Colon (tissue), 2 donors: ENCODE measurements around the gene SHB.

Source experiments
- FAIRE-seq: peaks from 2 replicates; lab custom pipeline; 2012; peaks lifted over from hg19 to GRCh38; lab: Jason Lieb, UNC
- donor health status: control.
- donor health status: control.

The SHB gene

DNA sequence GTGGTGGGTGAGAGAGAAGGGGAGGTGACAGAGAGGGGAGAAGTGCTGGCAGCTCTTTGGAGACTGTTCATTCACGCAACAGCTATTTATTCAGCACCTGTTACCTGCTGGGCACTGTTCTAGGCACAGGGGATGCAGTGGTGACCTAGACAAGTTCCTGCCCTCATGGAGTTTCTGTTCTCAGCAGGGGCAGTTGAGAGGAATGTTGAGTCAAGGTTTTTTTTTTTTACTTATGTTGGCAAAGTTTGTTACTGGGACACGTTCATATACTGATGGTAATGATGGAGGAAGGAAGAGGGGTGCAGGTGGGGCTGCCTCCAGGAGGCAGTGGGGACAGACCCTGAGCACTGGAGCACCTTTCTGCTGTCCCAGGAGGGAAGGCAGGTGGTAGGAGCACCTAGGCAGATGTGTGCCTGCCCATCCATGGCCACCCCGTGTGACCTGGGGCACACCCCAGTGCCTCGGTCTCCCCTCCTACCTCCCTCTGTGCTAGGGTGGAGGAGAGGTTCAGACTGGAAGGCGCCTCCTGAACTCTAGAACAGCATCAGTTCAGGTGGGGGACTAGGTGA, 115.7 kb downstream of the SHB start:
- FAIRE-seq, result no peak

DNA sequence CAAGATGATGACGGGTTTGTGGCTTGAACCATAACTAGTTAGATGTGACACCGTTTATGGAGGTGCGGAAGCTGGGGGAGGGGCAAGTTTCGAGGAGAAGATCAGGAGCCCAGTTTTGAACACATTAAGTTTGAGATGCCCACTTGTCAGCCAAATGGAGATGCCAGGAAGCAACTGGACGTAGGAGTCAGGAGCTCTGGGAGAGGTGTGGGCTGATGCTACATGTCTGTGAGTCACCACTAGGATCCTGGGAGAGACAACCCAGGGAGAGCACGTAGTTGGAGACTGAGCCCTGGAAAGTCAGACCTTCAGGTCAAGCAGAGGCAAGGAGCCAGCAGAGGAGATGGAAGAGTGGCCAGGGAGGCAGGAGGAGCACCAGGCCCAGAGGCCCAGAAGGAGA, 116.3 kb downstream of the SHB start:
- FAIRE-seq, result no peak

DNA sequence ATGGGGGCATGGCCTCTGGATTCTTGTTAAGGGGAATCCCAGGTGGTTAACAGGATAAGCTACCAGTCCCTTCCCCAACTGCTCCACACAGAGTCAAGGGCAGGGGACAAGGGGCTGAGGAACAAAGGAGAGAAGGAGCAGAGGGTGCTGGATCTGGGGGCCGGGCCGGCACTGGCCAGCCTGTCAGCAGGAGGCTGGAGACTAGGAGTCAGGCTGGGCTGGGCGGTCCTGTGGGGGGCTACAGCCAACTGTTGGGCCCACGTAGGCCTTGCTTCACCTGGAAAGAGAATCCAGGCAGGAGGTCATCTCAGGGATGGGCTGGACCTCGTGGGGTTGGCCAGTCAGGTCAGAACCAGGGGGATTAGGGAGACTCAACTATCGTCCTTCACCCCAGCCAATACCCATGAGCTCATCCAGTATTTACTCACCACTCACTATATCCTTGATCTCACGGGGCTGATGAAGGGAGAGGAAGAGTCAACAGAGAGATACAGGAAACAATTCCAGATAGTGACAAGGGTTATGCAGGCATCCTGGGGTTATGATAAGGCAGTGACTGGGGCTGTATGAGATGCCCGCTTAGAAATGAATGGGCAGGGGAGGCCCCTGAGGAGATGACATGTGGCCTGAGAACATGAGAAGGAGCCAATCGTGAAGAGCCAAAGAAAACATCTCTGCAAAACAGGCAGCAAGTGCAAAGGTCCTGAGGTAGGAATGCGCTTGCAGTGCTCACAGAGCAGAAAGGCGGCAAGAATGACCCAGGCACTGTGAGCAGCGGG, 117.2 kb downstream of the SHB start:
- no peak for FAIRE-seq

DNA sequence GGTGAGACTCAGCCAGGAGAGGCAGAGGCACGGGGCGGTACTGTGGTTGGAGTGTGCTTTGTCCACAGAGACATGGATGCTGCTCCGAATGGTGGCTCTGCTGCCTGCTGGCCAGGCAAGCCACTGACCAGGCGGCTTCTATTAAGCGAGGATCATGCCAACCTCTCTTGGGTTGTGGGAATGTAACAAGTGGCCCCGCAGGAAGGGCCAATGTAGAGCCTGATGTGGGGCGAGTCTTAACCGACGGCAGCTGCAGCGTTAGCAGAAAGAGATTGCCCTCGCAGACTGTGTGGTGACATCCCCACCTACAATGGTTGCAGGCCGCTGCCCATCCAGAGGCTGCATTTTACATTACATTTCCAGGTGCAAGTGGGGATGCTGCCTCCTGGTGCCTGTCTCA, 118.5 kb downstream of the SHB start:
- FAIRE-seq, result no peak

DNA sequence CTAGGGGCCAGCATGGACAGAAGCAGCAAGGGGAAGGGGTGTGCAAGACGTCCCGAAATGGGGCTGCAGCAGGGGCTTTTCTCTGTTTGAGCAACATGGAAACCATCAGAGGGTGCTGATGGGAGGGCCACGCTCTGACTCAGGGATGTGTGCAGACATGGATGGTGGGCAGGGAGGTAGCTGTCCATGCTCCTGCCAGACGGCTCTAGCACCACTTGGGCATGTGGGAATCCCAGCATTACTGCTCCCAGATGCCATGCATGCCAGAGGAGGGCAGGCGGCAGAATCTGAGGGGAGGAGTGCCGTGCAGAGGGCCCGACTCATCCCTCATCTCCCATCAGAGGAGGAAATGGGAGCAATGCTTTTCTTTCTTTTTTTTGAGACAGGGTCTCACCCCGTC, 119.5 kb downstream of the SHB start:
- no peak for FAIRE-seq

DNA sequence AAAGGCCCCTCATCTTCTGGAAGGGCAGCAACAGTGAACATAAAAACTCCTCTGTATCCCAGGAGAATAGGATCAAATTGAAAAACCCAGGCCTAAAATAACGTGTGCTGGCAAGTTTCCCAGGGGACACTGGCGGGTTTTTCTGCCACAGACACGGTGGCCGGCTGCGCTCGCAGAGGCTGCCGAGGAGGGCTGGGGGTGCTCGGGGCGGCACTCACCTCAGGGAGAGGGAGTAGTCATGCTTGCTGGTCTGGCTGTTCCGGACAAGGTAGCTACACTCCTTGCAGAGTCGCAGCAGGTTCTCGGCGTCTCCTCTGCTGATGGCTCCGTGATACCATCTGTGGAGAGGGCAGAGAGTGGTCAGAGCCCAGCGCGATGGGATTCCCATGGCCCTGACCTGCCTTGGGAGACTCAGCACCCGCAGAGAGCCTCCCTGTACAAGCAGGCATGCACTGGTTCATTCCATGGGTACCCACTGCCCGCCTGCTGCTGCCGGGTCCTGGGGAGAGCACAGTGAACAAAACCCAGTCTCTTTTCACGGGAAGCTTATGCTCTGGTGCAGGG, 120.5 kb downstream of the SHB start:
- no peak for FAIRE-seq

DNA sequence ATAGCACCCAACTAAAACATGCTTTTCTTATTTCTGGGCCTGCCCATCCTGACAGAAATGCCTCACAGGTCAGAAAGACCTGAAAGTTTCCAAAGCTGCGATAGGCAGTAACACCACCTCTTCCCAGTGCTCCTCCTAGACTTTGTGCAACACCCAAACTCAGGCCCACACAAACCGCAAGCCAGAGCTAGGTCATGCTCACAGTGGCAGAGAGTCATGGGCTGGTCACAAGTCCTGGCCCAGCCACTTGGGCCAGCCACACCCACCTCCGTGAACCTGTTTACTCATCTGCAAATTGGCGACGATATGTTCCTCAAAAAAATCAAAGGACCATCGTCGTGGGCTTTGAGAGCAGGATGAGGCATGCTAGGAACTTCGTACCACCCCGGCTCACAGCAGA, 121.0 kb downstream of the SHB start:
- FAIRE-seq, result no peak

DNA sequence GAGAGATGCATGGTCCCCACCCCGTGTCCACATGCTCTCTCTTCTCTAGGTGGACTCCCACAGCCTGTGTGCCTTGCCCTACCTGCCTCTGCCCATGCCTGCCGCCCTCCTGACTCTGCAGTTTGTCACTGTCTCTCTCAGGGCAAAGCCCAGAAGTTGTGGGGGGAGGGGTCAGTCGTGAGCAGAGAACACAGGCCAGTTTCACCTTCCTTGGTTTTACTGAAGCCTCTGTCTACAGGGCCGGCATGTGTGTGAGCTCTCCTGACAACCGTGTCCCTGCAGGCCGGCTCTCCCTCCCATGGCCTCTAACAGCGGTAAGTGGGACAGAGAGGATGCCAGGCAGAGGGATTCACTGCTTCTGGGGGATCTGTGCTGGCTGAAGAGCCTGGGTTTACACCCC, 121.6 kb downstream of the SHB start:
- FAIRE-seq, result no peak

DNA sequence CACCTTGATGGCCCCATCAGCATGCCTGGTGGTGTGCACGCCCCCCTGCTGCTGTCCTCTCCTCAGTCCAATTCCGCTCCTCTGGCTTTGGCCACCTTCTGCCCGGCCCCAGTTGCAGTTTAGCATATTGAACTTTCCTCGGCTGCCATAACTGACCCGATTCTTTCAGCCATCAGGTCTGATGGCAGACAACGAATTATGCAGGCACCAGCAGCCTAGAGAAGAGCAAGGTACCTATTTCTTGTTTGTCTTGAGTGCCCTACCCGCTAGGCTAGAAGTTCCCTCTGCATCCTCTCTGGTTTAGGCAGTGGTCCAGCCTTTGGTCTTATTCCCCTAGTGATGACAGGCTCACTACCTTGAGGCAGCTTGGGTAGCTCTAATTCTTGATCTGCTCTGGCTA, 122.1 kb downstream of the SHB start:
- FAIRE-seq, result no peak

DNA sequence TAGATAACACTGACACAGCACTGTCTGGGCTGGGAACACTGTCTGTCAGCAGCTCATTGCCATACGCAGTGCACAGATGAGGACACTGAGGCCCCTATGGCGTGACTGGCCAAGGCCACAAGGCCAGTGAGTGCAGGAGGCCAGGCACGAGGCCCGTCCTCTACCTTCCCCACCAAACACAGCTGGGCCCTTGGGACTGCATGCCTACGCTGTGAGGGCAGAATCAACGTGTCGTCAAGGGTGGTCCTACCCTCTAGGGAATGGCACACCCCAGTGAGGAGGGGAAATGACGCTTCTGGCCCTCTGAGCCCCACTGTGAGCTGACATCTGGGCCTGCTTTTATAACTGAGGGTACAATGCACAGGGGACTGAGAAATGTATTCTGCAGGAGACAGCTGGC, 123.0 kb downstream of the SHB start:
- FAIRE-seq, result no peak

DNA sequence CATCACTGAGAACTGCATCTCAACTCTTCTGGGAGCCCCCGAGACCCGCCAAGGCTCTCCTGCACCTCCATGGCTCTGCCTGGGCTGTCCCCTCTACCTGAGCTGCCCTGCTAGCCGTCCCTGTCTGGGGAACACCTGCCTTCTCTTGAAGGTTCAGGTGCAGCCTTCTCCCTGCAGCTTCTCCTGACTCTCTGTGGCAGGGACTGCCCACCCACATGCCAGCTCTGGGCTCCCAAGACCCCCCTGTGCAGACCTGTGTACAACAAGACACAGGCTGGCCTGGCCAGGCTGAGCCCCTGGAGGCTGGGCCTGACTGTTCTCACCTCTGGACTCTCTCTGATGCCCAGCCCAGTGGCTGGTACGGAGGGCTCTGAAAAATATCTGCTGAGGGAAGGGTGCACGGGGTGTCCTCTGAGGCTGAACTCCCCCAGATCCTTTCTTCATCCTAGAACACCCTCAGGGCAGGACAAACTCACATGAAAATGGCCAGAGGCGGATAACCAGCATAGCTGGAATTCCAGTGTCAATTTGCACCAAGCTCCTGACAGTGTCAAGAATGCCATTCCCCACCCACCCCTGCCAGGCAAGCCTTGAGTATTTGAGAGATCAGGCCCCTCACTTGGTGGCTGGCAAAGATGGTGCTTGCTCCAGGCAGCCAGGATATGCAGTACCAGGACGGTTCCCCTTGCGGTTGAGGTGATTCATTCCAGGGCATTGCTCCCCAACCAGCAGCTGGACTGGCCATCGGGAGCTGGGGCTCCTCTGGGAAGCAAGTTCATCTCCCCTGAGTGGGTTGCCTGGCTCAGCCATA, 124.2 kb downstream of the SHB start:
- no peak for FAIRE-seq

DNA sequence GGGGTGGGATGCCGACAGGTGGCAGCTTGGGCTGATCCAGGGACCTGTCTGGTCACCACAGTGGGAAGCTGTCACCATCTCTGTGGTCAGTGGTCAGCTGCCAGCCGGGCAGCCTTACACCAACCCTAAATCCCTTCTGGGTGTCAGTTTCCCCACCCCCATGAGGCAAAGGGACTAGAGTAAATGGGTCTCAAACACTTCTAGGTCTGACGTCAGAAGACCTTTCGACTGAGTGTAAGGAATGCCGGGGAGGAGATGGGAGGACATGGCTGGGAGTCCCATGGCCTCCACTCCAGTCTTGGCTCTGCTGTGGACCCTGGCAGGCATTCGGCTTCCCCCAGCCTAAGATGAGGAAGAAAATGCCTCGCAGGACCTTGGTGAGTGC, 124.8 kb downstream of the SHB start:
- FAIRE-seq, result no peak

DNA sequence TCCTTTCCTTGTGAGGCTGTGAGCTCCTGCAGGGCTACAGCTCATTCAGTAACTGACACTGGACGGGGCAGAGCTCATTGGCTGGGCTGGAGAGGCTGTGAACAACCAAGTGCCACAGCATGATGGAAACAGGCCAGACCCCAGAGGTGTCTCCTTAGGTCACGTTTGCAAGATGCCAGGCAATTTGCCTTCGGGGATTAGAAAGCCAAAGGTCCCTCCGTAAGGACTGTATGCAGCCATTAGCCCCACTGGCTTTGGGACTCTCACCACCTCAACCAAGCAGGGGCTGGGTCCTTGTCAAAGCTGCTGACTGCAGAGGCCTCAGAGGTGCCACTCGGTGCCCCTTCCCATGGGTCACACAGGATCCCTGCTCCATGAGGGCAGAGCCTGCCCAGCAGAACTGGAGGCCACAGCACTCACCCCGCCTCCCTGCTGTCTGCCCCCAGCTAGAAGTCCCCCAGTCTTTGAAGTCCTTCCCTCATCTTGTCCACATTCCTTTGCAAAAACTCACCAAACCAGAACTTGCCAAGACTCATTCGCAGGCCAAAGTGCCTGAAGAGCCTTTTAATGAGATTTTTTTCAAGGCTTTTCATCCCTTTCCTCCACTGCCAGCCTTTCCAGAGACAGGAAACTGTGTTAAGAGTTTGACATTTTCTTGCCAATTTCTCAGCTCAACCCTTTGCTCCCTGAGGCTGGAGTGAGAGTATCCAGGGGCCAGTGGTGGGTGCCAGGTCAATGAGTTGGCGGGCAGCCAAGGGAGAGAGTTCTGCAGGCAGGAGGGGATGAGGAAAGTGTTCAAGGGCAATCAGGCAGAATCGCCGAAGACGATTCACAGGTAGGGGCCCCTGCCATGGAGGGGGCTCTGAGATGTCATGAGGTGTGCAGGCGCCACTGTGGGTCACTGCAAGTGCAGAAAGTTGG, 125.4 kb downstream of the SHB start:
- no peak for FAIRE-seq

DNA sequence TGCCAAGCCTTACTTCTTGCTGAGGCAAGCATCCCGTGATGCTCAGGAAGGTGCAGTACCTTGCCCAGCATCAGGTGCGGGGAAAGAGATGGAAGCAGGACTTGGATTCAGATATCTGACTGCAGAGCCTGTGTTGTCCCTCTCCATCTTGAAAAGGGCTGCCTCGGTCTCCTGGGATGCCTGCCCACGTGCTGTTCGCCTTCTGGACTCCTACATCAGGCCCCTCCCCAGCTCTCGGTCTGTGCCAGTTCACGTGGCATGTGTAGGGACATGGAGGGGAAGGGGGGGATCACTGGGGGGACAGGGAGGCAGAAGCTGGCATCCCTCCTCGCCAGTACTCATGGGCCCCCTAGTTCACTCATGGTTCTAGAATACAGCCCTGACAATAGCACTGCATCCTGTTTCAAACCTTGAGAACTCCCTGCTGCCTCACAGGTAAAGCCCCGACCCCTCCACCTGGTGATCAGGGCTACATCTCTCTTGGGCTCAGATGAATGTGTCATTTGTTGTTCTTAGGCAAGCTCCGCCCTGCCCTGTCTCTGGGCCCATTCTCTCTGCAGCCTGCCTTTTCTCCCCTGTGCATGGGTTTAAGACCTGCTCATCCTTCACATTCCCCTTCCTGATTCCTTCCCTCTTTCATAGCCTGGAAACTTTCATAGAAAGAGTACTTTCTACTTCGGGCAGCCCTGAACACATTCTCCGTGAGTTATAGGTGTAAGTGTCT, 126.2 kb downstream of the SHB start:
- no peak for FAIRE-seq

DNA sequence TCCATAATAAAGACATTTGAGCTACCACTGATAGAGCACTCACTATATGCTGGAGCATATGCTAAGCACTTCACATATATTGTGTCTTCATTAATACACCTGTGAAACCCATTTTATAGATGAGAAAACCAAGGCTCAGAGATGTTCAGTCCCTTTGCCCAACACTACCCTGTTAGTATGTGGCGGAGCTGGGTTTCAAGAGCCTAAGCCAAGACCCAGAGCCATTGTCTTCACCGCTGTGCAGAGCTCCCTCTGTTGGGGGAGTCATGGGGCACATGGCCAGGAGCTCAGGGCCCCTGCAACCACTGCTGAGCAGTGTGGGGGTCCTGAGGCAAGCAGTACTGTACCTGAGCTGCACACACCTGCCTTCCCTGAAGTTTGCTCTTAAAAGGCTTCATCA, 127.8 kb downstream of the SHB start:
- FAIRE-seq, result no peak

DNA sequence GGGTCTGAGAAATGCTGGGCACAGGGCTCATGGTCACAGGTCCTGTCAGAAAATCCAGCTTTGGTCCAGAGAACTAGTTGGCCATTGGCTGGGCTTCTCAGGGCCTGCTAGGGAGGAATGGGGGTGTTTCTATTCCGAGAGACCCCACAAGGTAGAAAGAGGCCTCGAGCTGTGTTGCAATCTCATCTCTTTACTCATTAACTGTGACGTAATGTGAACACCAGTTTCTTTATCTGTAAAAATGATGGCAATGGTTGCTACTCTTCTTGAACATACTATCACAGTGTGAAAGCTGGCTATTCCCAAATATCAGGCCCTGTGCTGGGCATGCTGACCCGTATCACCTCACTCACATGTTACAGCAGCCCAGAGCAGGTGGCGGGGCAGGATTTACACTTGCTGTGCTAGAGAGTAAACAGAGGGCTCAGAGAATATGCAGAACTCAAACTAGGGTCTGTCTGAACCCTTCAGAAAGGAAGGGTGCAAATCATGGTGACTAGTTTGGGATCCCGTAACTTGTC, 129.4 kb downstream of the SHB start:
- no peak for FAIRE-seq

DNA sequence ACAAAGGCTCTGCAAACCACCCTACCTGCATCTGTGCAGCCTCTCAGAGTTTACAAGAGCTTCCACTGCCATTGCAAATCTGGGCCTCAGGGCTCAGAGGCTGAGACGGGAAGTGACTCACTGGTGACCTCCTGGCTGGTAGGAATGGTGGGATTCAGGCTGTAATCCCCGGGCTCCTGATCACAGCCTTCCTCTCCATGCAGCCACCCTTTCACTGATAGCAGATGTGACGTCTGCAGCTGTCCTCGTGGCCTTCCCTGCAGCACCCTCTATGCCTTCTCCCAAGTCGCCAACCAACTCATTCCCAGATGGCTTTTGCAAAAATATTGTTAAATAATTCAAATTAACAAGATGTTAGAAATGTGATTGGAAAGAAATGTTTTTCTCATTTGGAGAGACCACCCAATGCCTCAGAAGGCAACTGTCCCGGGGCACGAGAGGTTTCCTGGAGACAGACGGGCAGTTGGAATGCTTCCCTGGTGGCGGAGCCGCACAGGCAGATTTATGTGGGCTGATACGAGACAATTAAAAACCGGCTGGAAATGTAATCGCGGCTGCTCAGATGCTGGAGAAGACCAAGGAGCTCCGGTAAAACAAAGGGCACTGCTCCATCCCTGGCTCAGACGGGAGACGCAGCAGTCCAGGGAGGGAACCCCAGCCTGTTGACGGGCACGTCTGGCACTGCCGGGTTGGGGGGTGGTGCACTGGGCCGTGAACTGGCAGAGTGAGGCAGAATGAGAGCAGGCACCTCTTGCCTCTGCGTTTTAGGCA, 130.7 kb downstream of the SHB start:
- no peak for FAIRE-seq

DNA sequence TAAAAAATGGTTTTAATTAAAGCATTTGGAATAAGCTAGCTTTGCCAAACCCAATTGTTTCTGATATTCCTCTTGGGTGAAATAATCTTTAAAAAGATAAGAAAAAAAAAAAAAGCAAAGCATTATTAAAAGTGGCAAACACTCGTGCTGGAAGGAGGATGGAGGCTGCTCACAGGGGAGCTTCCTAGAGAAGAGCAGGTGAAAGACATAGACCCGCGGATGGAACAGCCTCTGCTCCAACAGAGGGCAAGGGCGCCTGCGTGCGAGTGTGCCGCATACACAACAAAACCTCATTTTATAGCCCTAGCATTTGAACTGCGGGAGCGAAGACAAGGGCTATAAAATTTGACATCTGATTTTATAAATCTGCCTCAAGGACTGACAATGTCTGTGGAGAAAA, 131.7 kb downstream of the SHB start:
- FAIRE-seq, result no peak

DNA sequence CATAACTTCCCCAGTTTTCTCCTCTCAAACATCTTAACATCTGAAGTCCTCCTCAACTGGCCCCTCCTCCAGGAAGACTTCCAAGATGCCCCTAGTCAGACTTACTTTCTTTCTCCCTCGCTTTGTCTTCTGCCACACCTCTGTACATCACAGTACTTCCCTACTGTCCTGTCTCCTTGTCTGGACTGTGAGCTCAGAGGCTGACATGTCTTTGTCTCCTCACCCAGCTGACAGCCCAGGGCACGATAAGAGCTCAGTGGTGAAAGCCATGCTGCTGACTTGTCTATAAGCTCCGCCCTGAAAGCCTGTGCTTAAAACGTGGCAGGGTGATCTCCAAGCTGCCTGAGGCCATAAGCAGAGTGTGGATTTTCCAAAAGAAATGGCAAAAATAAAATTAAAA, 132.1 kb downstream of the SHB start:
- FAIRE-seq, result no peak

DNA sequence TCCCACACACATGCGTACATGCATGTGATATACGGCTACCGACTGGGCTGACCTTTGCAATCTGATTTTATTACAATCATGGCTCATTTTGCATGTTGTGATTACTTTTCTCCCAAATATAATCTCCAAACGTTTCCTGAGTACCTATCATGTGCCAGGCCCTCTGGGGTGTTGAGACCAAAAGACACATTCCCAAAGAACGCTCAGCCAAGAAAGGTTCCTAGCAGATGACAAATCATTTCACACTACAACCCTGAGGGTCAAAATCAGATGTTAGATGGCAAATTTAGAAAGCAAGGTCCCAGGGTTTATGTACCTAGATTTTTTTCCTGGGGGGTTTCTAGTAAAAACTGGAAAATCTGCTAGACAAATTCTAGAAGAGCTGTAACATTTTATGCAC, 132.7 kb downstream of the SHB start:
- FAIRE-seq, result no peak
